ENCODE measurements around the gene CCDC73. TPM values are rescaled to one million over a fixed set of nuclear protein-coding genes. Genes with fewer than 3 reads are reported as not detected.

The CCDC73 gene
- polyA plus RNA-seq, 5 donors = 0.06 to 0.18 (median 0.16) TPM

Other genes with a start within 250 kb of the CCDC73 start
- gene EIF3M, start 210.8 kb downstream of the CCDC73 start, polyA plus RNA-seq (ENCODE audit: insufficient read depth in 1 of 5, insufficient read length in 5 of 5, low replicate concordance in 1 of 5) = 100 to 1,000 TPM; 364 to 452 (median 400) TPM
- gene PRRG4, start 35.3 kb upstream of the CCDC73 start, polyA plus RNA-seq (ENCODE audit: insufficient read depth in 1 of 5, insufficient read length in 5 of 5, low replicate concordance in 1 of 5) = 1 to 10 TPM; 1.6 to 2.5 (median 2.3) TPM
- gene QSER1, start 98.1 kb upstream of the CCDC73 start, polyA plus RNA-seq (ENCODE audit: insufficient read depth in 1 of 5, insufficient read length in 5 of 5, low replicate concordance in 1 of 5) = 10 to 100 TPM; 24.1 to 46.4 (median 40.6) TPM
- gene DEPDC7, start 221.2 kb upstream of the CCDC73 start, polyA plus RNA-seq (ENCODE audit: insufficient read depth in 1 of 5, insufficient read length in 5 of 5, low replicate concordance in 1 of 5) = 10 to 100 TPM; 16.7 to 26.9 (median 23.0) TPM
- 10 to 100 TPM in 4 of 5 donors, 1 to 10 TPM in 1; 8.9 to 16.9 (median 15.0) TPM for gene TCP11L1, start 244.9 kb upstream of the CCDC73 start, polyA plus RNA-seq (ENCODE audit: insufficient read depth in 1 of 5, insufficient read length in 5 of 5, low replicate concordance in 1 of 5)

All from right lung (tissue), 5 donors.